NCI-H1436 (cell line): ENCODE results near the gene CYSTM1.
"Not testable (repeated sequence)": the region's sequence is repeated elsewhere in the genome, so short reads cannot be mapped to it uniquely, and the experiment has no call there.

Experiments
- DNase-seq: peaks from one replicate; lab custom pipeline; 2025; lab: John Stamatoyannopoulos, UW

Gene CYSTM1

GRCh38 chr5:140150201-140150600 is 24.8 kb upstream of the CYSTM1 start:
- no peak for DNase-seq

GRCh38 chr5:140151144-140152021 is 23.6 kb upstream of the CYSTM1 start:
- no peak for DNase-seq

GRCh38 chr5:140152022-140152999 is 22.7 kb upstream of the CYSTM1 start:
- DNase-seq = no peak

- no peak for DNase-seq
Observed at GRCh38 chr5:140153255-140153654, 21.7 kb upstream of the CYSTM1 start.

- DNase-seq = no peak
Observed at GRCh38 chr5:140153905-140154304, 21.1 kb upstream of the CYSTM1 start.

GRCh38 chr5:140154710-140155381 is 20.1 kb upstream of the CYSTM1 start:
- not testable (repeated sequence) for DNase-seq

- DNase-seq = peak; percentile 76
Observed at GRCh38 chr5:140157032-140157781, 17.8 kb upstream of the CYSTM1 start.

- no peak for DNase-seq
Observed at GRCh38 chr5:140159014-140159927, 15.7 kb upstream of the CYSTM1 start.

GRCh38 chr5:140162275-140162674 is 12.7 kb upstream of the CYSTM1 start:
- DNase-seq = no peak

GRCh38 chr5:140162781-140163180 is 12.2 kb upstream of the CYSTM1 start:
- DNase-seq = no peak

GRCh38 chr5:140165101-140165922 is 9.7 kb upstream of the CYSTM1 start:
- no peak for DNase-seq

GRCh38 chr5:140165923-140166270 is 9.1 kb upstream of the CYSTM1 start:
- no peak for DNase-seq

- DNase-seq = no peak
Observed at GRCh38 chr5:140166911-140167310, 8.1 kb upstream of the CYSTM1 start.

- no peak for DNase-seq
Observed at GRCh38 chr5:140168371-140168770, 6.6 kb upstream of the CYSTM1 start.

- no peak for DNase-seq
Observed at GRCh38 chr5:140169410-140169809, 5.6 kb upstream of the CYSTM1 start.

- no peak for DNase-seq
Observed at GRCh38 chr5:140172483-140172882, 2.5 kb upstream of the CYSTM1 start.

- DNase-seq = no peak
Observed at GRCh38 chr5:140174014-140174413, 974 bp upstream of the CYSTM1 start.

GRCh38 chr5:140175367-140176030 is 511 bp downstream of the CYSTM1 start:
- peak; percentile 54 for DNase-seq

GRCh38 chr5:140176031-140176387 is 1.0 kb downstream of the CYSTM1 start:
- no peak for DNase-seq
